Right kidney (tissue), 1 donor: ENCODE data around the gene CD33.
"Not testable (repeated sequence)": the region's sequence is repeated elsewhere in the genome, so short reads cannot be mapped to it uniquely, and the experiment has no call there.

Experiments
- DNase-seq: peaks from one replicate; pipeline ENCODE4 v3.0.0-alpha.2; 2016

Gene CD33

DNA sequence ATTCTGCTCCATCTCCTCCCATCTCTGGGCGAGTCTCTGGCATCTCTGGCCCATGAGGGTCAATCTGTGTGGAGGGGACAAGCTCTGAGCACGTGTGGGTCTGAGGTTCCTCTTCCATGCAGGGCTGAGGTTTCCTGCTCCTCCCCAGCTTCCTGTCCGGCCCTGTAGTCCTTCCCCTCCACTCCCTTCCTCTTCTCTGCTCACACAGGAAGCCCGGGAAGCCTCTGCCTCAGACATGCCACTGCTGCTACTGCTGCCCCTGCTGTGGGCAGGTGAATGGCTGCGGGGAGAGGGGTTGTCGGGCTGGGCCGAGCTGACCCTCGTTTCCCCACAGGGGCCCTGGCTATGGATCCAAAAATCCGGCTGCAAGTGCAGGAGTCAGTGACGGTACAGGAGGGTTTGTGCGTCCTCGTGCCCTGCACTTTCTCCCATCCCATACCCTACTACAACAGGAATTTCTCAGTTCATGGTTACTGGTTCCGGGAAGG is 14.0 kb upstream of the CD33 start:
- not testable (repeated sequence) for DNase-seq

DNA sequence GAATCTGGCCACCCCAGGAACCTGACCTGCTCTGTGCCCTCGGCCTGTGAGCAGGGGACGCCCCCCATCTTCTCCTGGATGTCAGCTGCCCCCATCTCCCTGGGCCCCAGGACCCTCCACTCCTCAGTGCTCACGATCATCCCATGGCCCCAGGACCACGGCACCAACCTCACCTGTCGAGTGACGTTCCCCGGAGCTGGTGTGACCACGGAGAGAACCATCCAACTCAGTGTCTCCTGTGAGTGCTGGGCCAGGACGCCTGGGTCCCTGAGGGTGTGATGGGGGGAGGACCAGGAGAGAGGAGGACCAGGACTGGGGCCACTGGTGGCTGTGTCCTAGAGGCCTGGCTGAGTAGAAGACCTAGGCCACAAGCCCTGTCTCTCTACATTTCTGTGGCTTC is 13.0 kb upstream of the CD33 start:
- no peak for DNase-seq

DNA sequence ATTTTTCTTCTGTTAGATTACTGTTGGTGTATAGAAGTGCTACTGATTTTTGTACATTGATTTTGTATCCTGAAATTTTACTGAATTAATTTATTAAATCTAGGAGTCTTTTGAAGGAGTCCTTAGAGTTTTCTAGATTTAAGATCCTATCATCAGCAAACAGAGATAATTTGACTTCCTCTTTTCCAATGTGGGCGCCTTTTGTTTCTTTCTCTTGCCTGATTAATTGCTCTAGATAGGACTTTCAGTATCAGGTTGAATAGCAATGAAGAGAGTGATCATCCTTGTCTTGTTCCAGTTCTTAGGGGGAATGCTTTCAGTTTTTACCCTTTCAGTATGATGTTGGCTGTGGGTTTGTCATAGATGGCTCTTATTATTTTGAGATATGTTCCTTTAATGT is 5.6 kb upstream of the CD33 start:
- no peak for DNase-seq

DNA sequence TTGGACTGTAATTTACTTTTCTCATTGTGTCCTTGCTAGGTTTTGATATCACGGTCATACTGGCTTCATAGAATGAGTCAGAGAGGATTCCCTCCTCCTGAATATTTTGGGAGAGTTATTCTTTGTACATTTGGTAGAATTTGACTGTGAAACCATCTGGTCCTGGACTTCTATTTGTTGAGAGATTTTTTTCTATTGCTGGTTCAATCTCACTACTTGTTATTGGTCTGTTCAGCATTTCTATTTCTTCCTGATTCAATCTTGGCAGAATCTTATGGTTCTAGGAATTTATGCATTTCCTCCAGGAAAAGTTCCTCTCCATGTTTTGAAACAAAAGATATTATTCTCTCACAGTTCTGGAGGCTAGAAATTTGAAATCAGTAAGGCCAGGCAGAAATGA is 4.9 kb upstream of the CD33 start:
- no peak for DNase-seq

DNA sequence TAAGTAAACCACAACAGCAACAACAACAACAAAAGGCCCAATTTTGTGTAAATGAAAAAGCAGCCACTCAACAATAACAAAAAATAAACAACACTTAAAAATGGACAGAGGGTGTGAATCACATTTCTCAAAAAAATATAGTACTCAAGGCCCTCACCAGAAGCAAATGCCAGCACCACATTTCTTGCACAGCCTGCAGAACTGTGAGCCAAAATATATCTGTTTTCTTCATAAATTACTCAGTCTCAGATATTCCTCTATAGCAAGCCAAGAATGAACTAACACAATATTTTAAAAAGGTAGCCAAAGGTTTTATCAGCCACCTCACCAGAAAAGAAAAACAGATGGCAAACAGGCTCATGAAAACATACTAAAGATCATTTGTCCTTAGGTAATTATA is 3.9 kb upstream of the CD33 start:
- no peak for DNase-seq

DNA sequence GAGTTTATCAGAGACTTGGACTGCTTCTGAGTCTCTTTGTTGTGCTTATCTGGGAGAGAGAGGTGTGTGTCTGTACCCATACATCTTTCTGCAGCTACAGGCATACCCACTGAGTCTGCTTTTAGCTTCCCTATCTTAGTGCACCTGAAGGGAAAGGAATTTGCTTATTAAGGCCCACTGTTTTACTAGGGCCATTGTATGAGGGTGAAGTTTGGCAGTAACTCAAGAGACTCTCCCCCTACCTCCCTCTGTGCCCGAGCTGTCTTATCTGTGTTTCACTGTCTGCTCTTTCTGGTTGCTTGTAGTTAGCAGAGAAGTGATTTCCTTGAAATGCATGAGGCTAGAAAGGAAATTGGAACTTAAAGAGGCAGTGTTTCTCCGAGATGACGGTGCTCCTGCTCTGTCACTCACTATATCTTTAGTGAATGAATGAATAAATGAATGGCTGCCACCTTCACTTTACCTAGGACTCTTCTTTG is 678 bp upstream of the CD33 start:
- no peak for DNase-seq

DNA sequence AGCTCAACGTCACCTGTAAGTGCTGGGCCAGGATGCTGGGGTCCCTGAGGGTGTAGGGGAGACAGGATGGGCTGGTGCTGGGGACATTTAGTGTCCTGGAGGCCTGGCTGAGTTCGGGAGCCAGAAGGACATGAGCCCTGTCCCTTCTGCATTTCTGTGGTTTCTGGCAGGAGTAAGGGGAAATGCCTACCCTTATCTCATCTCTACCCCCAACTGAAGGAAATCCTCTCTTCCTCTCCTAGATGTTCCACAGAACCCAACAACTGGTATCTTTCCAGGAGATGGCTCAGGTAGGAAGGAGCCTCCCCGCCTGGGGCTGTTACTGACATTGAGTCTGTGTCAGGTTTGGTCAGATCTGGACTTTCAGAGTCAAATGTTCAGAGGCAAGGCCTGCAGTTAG is 1.2 kb downstream of the CD33 start:
- no peak for DNase-seq

DNA sequence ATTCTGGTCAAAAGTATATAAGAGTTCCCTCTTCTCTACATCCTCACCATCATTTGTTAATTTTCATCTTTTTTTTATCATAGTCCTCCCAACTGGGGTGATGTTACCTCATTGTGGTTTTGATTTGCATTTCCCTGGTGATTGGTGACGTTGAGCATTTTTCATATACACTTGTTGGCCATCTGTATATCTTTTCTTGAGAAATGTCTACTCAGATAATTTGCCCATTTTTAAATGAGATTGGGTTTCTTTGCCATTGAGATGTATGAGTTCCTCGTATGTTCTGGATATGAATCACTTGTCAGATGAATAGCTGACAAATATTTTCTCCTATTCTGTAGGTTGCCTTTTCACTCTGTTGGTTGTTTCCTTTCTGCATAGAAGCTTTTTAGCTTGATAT is 2.4 kb downstream of the CD33 start:
- DNase-seq = no peak

DNA sequence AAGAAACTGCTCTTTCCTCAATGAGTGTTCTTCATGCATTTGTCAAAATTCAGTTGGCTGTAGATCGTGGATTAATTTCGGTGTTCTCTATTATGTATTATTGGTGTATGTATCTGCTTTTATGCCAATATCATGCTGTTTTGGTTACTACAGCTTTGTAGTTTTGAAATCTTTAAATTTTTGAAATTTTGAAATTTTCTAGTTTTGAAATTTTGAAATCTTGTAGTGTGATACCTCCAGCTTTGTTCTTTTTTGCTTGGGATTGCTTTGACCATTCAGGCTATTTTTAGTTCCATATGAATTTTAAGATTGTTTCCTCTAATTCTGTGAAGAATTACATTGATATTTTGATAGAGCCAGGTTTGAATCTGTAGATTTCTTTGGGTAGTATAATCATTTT is 3.1 kb downstream of the CD33 start:
- DNase-seq = no peak

DNA sequence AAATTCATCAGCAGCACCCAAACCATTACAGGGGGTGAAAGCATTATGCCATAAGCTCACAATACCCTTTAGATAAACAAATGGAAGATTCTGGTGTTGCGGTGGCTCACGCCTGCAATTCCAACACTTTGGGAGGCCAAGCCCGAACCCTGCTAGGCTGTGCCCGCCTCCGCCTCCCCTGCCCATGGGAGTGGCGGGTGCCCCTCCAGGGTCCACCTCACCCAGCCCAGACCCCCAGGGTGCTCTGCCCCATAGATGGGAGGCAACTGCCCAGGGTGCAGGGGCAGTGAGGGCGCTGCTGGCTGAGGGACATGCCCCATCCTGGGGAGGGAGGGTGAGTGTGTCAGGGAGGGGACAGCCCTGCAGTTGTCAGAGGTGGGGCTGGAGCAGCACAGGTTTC is 16.0 kb downstream of the CD33 start:
- no peak for DNase-seq

DNA sequence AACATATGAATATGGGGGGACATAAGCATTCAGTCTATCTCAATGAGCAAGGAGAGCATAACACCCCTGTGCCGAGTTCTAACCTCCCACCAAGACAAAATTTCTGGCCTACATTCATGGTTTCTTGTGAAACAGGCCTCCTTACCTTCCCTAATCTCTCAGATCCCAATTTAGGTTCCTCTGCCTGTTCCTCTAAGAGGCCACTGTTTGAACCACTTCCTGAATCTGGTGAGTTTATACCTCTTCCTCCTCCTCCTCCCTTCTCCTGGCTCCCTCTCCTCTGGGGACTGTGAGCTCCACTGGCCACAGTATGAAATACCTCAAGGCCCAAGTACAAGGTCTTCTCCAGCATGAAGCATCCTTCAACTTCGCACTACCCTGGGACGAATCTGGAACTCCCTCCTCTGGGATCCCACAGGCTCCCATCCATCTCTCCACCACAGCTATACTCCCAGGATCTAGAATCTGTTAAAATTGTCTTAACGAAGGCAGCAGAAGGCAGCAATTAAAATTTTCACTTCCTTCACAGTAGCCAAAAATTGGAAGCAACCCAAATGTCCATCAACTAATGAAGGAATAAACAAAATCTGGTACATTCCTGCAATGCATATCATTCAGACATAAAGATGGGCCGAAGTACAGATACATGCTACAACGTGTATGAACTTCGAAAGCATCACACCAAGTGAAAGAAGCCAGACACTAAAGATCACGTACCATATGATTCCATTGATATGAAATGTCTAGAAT is 18.2 kb downstream of the CD33 start:
- no peak for DNase-seq

DNA sequence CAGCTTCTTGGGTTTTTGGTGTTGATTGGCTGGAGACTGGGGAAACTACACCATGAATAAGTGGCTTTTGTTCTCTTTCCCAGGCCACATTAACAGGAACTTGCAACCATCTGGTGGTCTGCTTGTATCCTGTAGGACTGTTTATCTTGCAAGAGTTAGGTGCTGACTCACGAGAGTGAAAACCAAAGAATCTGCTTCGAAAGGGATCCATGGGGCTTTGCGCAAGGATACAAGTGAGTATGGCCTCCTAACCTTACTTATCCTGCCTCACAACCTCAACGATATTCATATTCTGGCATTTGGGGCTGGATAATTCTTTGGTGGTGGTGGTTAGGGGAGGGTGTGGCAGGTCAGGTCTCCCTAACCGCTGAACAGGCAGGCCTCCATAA is 21.3 kb downstream of the CD33 start:
- DNase-seq = no peak

DNA sequence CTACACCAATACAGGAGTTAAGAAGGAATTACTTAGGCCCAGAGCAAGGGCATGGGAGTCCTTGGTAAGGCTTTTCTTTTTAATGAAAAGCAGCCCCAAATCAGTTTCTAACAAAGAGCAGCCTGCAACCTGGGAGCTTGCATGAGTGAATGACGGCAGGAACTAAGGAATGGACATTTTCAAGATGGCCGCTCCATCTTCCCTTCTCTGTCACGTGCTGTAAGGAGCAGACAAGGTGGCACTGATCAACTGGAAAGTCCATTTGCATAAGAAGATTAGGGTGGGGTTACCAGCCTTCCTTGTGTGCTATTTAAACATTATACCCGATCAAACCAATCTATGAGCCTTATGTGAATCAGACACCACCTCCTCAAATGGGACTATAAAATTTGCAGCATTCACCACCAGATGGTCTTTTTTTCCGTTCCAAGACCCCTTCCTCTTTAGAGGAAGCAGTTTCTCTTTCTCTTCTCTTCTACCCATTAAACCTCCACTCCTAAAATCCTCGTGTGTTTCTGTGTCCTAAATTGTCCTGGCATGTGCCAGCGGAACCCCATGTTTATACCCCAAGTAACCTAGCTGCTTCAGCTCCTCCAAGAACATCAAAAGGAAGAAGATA is 23.2 kb downstream of the CD33 start:
- DNase-seq = no peak

DNA sequence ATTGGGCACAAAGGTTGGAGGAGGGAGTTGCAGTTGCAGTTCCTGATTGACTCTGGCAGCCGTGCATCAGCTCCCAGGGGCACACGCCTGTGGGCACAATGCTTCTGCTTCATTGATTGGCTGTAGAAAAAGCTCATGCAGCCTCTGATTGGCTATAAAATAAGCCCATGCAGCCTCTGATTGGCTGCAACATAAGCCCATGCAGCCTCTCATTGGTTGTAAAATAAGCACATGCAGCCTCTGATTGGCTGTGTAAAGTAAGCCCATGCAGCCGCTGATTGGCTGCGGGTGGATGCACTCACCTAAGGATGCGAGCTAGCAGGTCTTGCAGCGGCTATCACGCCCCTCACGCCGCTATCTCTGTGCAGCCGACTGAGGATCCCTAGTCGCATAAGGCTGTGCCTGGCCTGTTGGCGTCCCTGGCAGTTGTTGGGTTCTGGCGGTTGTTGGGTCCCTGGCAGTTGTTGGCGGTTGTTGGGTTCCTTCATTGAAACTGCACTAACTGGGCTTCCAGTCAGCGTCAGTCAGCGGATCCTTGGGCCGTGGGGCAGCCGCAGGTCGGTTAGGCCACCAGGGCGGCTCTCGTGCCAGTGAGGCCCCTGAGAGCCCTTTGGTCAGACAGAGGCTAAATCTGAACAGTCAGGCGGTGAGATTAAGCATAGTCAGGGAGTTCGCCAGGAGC is 26.0 kb downstream of the CD33 start, which contains the start of gene SIGLECL1:
Gene SIGLECL1, plus strand, starts transcription at position 295 of the 682 bp plus-strand sequence. CDS start 12,993 bp downstream, outside the sequence.
- no peak for DNase-seq

DNA sequence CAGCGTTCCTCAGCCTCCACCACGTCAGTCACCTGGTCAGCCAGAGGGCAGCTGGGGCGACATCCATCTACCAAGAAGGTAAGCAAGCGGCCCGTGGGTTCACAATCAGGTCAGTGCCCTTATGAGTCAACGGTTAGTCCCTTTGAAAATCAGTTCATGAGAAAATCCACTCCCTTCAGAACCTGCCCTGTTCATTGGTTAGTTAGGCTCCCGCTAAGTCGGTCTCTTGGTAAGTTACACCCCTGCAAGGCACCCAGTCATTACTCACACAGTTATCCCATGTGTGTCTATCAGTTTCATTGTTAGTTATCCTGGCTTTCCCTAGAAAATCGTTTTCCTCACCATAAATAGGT is 26.6 kb downstream of the CD33 start:
- DNase-seq = no peak

DNA sequence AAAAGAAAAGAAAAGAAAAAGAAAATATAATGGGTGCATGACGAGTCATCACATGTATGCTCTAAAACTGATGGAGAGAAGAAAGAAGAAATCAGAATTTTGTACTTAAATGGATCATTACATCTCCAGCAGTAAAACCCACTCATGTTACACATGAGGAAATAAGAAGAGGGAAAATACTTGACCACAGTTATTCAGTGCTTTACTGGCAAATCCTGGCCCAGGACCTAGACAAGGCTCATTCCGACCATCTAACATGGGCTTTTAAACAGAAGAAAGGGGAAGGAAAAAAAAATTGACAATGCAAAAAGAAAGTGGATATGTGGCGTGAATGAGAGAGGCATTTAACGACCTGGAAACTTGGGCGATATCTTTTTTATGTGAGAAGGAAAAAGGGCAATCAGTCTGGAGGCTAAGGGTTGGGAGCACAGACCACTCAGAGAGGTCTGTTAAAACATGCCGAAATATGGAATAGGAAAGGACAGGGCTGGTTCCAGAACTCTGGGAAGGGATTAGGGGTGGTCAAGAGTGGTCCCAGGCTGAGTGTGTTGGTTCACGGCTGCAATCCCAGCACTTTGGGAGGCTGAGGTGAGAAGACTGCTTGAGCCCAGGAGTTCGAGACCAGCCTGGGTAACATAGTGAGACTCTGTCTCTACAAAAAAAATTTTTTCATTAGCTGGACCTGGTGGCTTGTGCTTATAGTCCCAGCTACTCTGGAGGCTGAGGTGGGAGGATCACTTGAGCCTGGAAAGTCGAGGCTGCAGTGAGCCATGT is 27.6 kb downstream of the CD33 start:
- no peak for DNase-seq

DNA sequence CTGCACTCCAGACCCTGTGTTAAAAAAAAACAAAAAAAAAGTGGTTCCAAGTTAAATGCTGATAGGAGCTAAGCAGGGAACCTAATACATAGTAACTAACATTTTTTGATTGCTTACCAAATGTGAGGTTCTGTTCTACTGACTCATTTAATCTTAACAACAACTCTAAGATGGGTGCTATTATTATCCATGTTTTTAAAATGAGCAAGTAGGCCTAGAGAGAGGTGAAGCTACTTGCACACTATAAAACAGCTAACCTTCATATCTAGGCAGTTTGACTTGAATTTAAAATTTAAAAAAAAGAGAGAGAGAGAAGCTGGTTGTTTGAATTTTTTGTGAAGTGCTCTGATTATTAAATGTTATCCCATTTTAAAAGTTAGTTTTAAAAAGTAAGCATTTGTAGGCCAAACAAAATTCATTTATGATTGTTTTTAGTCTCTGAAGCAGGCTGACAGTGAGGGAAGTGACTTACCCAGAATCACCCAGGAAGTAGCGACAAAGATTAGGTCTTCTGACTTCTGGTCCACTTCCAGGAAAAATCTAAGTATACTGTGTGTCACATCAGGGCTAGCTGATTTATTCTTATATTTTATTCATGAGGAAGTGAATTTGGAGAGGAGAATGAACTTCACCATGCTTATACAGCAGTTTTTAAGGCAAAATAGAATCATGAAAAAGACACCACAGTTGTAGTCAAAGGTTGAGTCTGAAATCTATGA is 28.4 kb downstream of the CD33 start:
- no peak for DNase-seq

DNA sequence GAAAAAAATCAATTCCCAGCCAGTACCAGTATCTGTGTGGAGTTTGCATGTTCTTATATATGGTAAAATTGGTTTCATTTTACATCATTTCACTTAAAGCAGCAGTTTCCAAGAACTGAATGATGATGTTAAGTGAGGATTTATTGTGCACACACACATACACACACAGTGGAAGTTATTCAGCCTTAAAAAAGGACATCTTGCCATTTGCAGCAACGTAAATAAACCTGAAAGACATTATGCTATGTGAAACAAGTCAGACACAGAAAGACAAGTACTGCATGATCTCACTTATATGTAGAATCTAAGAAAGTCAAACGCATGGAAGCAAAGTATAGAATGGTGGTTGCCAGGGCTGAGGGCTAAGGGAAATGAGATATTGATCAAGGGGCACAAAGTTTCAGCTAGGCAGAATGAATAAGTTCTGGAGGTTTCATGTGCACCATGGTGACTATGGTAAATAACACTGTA is 31.3 kb downstream of the CD33 start:
- no peak for DNase-seq

DNA sequence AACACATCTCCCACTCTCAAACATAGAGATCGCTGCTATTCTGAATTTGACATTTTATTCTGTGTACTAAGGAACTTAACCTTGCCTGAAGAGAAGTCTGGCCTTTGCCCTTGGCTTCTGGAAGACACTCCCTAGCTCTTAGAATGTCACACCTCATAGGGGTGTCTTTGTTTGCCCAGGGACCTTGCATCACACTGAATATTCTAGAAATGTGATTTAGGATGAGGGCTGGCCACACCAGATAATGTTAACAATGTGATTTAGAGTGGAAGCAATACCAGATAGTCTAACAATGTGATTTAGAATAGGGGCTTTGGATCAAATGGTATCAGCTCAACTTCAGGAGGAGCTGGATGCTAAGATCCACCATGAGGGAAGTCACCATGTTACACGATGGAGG is 32.6 kb downstream of the CD33 start:
- DNase-seq = no peak

DNA sequence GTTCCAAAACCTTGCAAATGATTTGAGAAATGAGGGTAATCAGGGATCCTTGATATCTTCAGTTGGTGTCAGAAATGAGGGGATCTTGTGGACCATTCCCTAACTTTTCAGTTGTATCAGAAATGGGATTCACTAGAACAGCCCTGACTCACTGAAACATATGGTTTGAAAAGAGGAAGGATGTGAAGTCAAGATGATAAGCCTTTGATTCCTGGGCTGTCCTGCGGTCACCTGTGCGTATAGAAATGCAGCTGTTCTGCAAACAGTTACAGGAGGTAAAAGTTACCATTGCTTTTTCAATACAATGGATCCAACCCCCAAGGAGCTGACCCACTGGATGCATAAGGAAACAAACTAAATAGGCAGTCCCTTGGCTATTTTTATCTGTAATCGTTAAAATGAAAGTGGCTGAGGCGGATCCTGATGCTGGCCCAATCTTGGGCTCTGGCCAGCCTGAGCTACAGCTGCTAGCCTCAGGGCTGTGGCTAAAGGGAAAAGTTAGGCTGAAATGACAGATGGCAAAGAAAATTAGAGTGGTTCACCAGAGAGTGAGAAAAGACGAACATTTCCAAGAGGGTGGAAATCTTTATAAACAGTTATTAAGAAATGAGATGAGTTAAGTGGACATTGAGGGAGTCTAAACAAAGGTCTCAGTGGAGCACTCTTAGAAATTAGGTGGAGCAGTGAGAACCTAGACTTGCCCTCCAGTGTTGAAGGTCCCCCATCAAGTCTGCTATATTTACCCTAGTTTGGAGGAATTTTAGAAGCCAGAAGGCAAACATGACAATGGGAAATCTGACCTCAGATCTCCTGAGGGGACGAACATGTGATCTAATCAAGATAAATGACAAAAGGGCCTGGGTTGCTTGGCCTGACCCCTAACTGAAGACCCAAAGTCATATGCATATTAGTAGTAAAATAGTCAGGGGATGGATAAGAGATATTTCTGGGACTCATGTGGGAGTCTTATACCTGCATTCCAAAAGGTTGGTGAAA is 33.6 kb downstream of the CD33 start:
- no peak for DNase-seq
